IMR-90 (cell line): ENCODE measurements around the gene PKHD1. TPM values are rescaled to one million over a fixed set of nuclear protein-coding genes. Genes with fewer than 3 reads are reported as not detected.

Source experiments
- ATAC-seq: fragments of 200-7000 bp; cut with Tn5 transposase; 2 replicates; pipeline ENCODE4 v1.9.1; 2020; ENCODE audit warnings: low read depth, mild to moderate bottlenecking, moderate library complexity
- BruUV-seq: library from RNA; stranded (reverse); fragments of 400-500 nt; replicated peaks from 2 replicates; lab custom pipeline; 2021; lab: Mats Ljungman, UMichigan
- CTCF ChIA-PET: fragments of 300-600 bp; formaldehyde crosslinking; extraction: SDS; loops from one replicate; lab custom pipeline; 2021; ENCODE audit warnings: antibody characterized with exemption; lab: Yijun Ruan, JAX
- POLR2A ChIA-PET: fragments of 300-600 bp; sonication (Branson Sonifier 250); formaldehyde crosslinking; loops from one replicate; lab custom pipeline; 2022; ENCODE audit warnings: antibody characterized with exemption; ENCODE audit not compliant: unreplicated experiment; lab: Charles Lee
- DNase-seq: peaks from one replicate; pipeline ENCODE4 v3.0.0; 2013
- H2AFZ ChIP-seq: replicated peaks from 2 replicates; pipeline ENCODE3; 2013; ENCODE audit warnings: low read length, mild to moderate bottlenecking; ENCODE audit not compliant: poor library complexity
- H2AK5ac ChIP-seq: 2 replicates; pipeline ENCODE4 v1.6.1; 2013; ENCODE audit warnings: low read depth, low read length, inconsistent platforms
- H2AK9ac ChIP-seq: replicated peaks from 2 replicates; pipeline ENCODE3; 2013; ENCODE audit warnings: mild to moderate bottlenecking, low read depth, low read length, moderate library complexity; ENCODE audit not compliant: poor library complexity
- H2BK120ac ChIP-seq: 2 replicates; pipeline ENCODE4 v1.6.1; 2013; ENCODE audit warnings: low read depth, low read length, inconsistent platforms
- H2BK15ac ChIP-seq: 3 replicates; pipeline ENCODE4 v1.6.1; 2013; ENCODE audit warnings: low read depth, low read length, inconsistent platforms
- H2BK20ac ChIP-seq: 2 replicates; pipeline ENCODE4 v1.6.1; 2013; ENCODE audit warnings: low read depth, mild to moderate bottlenecking, inconsistent platforms, low read length, moderate library complexity
- H2BK5ac ChIP-seq: 2 replicates; pipeline ENCODE4 v1.6.1; 2013; ENCODE audit warnings: mild to moderate bottlenecking, low read depth, low read length, inconsistent platforms; ENCODE audit not compliant: poor library complexity, severe bottlenecking
- H3K14ac ChIP-seq: replicated peaks from 2 replicates; pipeline ENCODE4 v1.6.1; 2013; ENCODE audit warnings: low read depth, low read length, inconsistent platforms
- H3K18ac ChIP-seq: 2 replicates; pipeline ENCODE4 v1.6.1; 2013; ENCODE audit warnings: low read depth, low read length, control low read depth
- H3K23ac ChIP-seq: 2 replicates; pipeline ENCODE4 v1.6.1; 2013; ENCODE audit warnings: low read depth, low read length, inconsistent platforms
- H3K27ac ChIP-seq: 2 replicates; pipeline ENCODE4 v1.5.1; 2013; ENCODE audit warnings: mild to moderate bottlenecking, control low read depth, low read length; ENCODE audit not compliant: insufficient read depth
- H3K27me3 ChIP-seq: 2 replicates; pipeline ENCODE4 v1.6.1; 2013; ENCODE audit warnings: low read length; ENCODE audit not compliant: control insufficient read depth, insufficient read depth
- H3K36me3 ChIP-seq: 2 replicates; pipeline ENCODE4 v1.6.1; 2013; ENCODE audit warnings: low read length, mixed read lengths; ENCODE audit not compliant: control insufficient read depth, insufficient read depth
- H3K4ac ChIP-seq: 2 replicates; pipeline ENCODE4 v1.6.1; 2013; ENCODE audit warnings: low read depth, low read length, inconsistent platforms
- H3K4me1 ChIP-seq: 2 replicates; pipeline ENCODE4 v1.6.1; 2013; ENCODE audit warnings: low read length, mixed read lengths; ENCODE audit not compliant: control insufficient read depth, insufficient read depth
- H3K4me2 ChIP-seq: 2 replicates; pipeline ENCODE4 v1.6.1; 2013; ENCODE audit warnings: low read depth, mild to moderate bottlenecking, control low read depth, low read length, moderate library complexity
- H3K4me3 ChIP-seq: 2 replicates; pipeline ENCODE4 v1.5.1; 2013; ENCODE audit warnings: low read depth, mild to moderate bottlenecking, control low read depth, low read length, moderate library complexity; ENCODE audit not compliant: insufficient read depth
- H3K56ac ChIP-seq: 2 replicates; pipeline ENCODE4 v1.6.1; 2013; ENCODE audit warnings: low read length, inconsistent platforms; ENCODE audit not compliant: insufficient read depth; ENCODE audit errors: extremely low read depth
- H3K79me1 ChIP-seq, 2 experiments: 2 replicates each; pipeline ENCODE4 v1.6.1; 2013; ENCODE audit warnings: low read length in 2 of 2, inconsistent platforms in 1 of 2, low read depth in 1 of 2
- H3K9ac ChIP-seq: 2 replicates; pipeline ENCODE4 v1.6.1; 2013; ENCODE audit warnings: low read depth, low read length, control low read depth
- H3K9me1 ChIP-seq: 2 replicates; pipeline ENCODE4 v1.6.1; 2013; ENCODE audit warnings: low read length, inconsistent platforms; ENCODE audit not compliant: insufficient read depth
- H3K9me3 ChIP-seq: 2 replicates; pipeline ENCODE4 v1.6.1; 2013; ENCODE audit warnings: low read length; ENCODE audit not compliant: control insufficient read depth, insufficient read depth
- H4K20me1 ChIP-seq: 2 replicates; pipeline ENCODE4 v1.6.1; 2013; ENCODE audit warnings: low read length, inconsistent platforms; ENCODE audit not compliant: insufficient read depth
- H4K5ac ChIP-seq: 2 replicates; pipeline ENCODE4 v1.6.1; 2013; ENCODE audit warnings: mild to moderate bottlenecking, low read depth, low read length, control low read depth
- H4K8ac ChIP-seq, 2 experiments: 2 replicates each; pipeline ENCODE4 v1.6.1; 2013; ENCODE audit warnings: low read depth in 2 of 2, low read length in 2 of 2, control low read depth in 1 of 2, inconsistent platforms in 1 of 2
- H4K91ac ChIP-seq: 2 replicates; pipeline ENCODE4 v1.6.1; 2013; ENCODE audit warnings: low read depth, low read length, inconsistent platforms; ENCODE audit not compliant: insufficient read depth
- BHLHE40 ChIP-seq: fragments of 150-350 bp; IDR thresholded peaks from 2 replicates; pipeline ENCODE4 v1.6.1; 2016; ENCODE audit warnings: mild to moderate bottlenecking, low read depth, low read length
- CEBPB ChIP-seq: IDR thresholded peaks from 2 replicates; pipeline ENCODE4 v1.6.1; 2012; ENCODE audit warnings: low read depth, low read length, improper control_type of control experiment
- CHD1 ChIP-seq: IDR thresholded peaks from 2 replicates; pipeline ENCODE4 v1.6.1; 2012; ENCODE audit warnings: low read depth, low read length, improper control_type of control experiment
- CTCF ChIP-seq: conservative IDR thresholded peaks from 2 replicates; pipeline ENCODE4 v1.5.1; 2012; ENCODE audit warnings: mild to moderate bottlenecking, low read depth, low read length, improper control_type of control experiment
- ELK1 ChIP-seq: fragments of 150-350 bp; IDR thresholded peaks from 2 replicates; pipeline ENCODE4 v1.6.1; 2016; ENCODE audit warnings: low read depth, mild to moderate bottlenecking, low read length, moderate library complexity, borderline replicate concordance
- FOS ChIP-seq: fragments of 150-350 bp; IDR thresholded peaks from 2 replicates; pipeline ENCODE4 v1.6.1; 2016; ENCODE audit warnings: low read depth, low read length
- MAFK ChIP-seq: IDR thresholded peaks from 2 replicates; pipeline ENCODE4 v1.6.1; 2012; ENCODE audit warnings: low read depth, low read length, improper control_type of control experiment
- MAZ ChIP-seq: IDR thresholded peaks from 2 replicates; pipeline ENCODE4 v1.6.1; 2012; ENCODE audit warnings: low read depth, mild to moderate bottlenecking, low read length, improper control_type of control experiment, moderate library complexity, borderline replicate concordance
- MXI1 ChIP-seq: IDR thresholded peaks from 2 replicates; pipeline ENCODE4 v1.6.1; 2012; ENCODE audit warnings: low read depth, mild to moderate bottlenecking, low read length, moderate library complexity, borderline replicate concordance
- NFE2L2 ChIP-seq: fragments of 150-350 bp; IDR thresholded peaks from 2 replicates; pipeline ENCODE4 v1.6.1; 2016; ENCODE audit warnings: low read depth, mild to moderate bottlenecking, low read length
- POLR2A ChIP-seq: IDR thresholded peaks from 2 replicates; pipeline ENCODE4 v1.6.1; 2012; ENCODE audit warnings: mild to moderate bottlenecking, low read depth, low read length
- RFX5 ChIP-seq: IDR thresholded peaks from 2 replicates; pipeline ENCODE4 v1.8.0; 2012; ENCODE audit warnings: low read depth, mild to moderate bottlenecking, low read length, moderate library complexity
- SMC3 ChIP-seq: fragments of 150-350 bp; IDR thresholded peaks from 2 replicates; pipeline ENCODE4 v1.6.1; 2016; ENCODE audit warnings: low read depth, mild to moderate bottlenecking, antibody characterized with exemption, low read length, moderate library complexity
- USF2 ChIP-seq: fragments of 150-350 bp; IDR thresholded peaks from 2 replicates; pipeline ENCODE4 v1.6.1; 2017; ENCODE audit warnings: mild to moderate bottlenecking, antibody characterized with exemption, low read length, low read depth
- WGBS, 2 experiments: methylation state at CpG; one replicate each; pipeline versions ENCODE4 v1.1.5 to v1.1.7; 2013; ENCODE audit warnings: missing lambda C conversion rate in 2 of 2; ENCODE audit not compliant: insufficient read length in 1 of 2; ENCODE audit errors: extremely low coverage in 2 of 2; 5-methylcytosine and 5-hydroxymethylcytosine counted together
- dilution Hi-C: fragments of 300-500 bp; cut with HindIII; formaldehyde crosslinking; loops from one replicate; pipeline ENCODE4 v1.14.3; 2018; ENCODE audit warnings: low sequenced_read_pairs; ENCODE audit not compliant: unreplicated experiment
- in situ Hi-C: fragments of 300-500 bp; cut with MboI; formaldehyde crosslinking; loops from 3 replicates; pipeline ENCODE4 v1.14.3; 2019; ENCODE audit warnings: low sequenced_read_pairs, inconsistent platforms, mixed read lengths
- intact Hi-C: fragments of 100-400 bp; cut with micrococcal nuclease; formaldehyde crosslinking; loops from 2 replicates; pipeline ENCODE4 v1.10.0; 2022
- polyA plus RNA-seq, 3 experiments: library from polyadenylated mRNA; depleted of rRNA; stranded (reverse); fragments of >200 nt; gene quantifications; 2 replicates each; pipeline ENCODE4 v1.2.3, GENCODE V29; 2012; ENCODE audit warnings: low replicate concordance in 1 of 3
- total RNA-seq: library from RNA; depleted of rRNA; stranded (reverse); fragments of >200 nt; gene quantifications from 2 replicates; pipeline ENCODE4 v1.2.3, GENCODE V29; 2012

PKHD1 gene
- total and polyA plus RNA-seq, 2 of the 4 experiments (the other 2 are of a cell fraction), result not detected

GRCh38 chr6:51790946-51791345 is 296.5 kb downstream of the PKHD1 start:
- Histone ChIP-seq H2BK15ac (no peak overlapping the region), H3K27ac (no peak overlapping the region), H3K27me3 (no peaks in the 10 kb centered on the region), H2BK5ac (no peak overlapping the region), H2BK120ac (no peak overlapping the region), H3K4me2 (no peak overlapping the region), H3K4me3 (no peak overlapping the region), H2BK20ac (no peak overlapping the region), H4K5ac (no peak overlapping the region), H3K23ac (no peak overlapping the region), H3K18ac (no peak overlapping the region), H3K4ac (no peak overlapping the region), H3K9me3 (no peaks in the 10 kb centered on the region), H4K91ac (no peak overlapping the region), H3K9me1 (no peaks in the 10 kb centered on the region), H3K36me3 (no peaks in the 10 kb centered on the region), H3K9ac (no peak overlapping the region), H3K14ac (no peak overlapping the region), H3K79me1 (no peaks in the 10 kb centered on the region), H4K20me1 (no peaks in the 10 kb centered on the region), H3K4me1 (no peaks in the 10 kb centered on the region), H4K8ac (no peak overlapping the region), H2AK5ac (no peak overlapping the region), H2AK9ac (no peak overlapping the region), H2AFZ (no peak overlapping the region), H3K56ac (no peak overlapping the region)
- dilution Hi-C loops (no loop called here), intact Hi-C loops (no loop called here), in situ Hi-C loops (no loop called here)
- DNase-seq (no peak), ATAC-seq (no peak)
- POLR2A ChIA-PET, result no interaction called here
- WGBS, 2 experiments, result 55% methylated on average over 2 of the region's 5 CpGs; no CpG with 5 or more reads in 1 of the 2 experiments
- BruUV-seq, result no TSS peak
- CTCF ChIA-PET, result no interaction called here
- no peak for TF ChIP-seq USF2
- no peak for TF ChIP-seq MAZ
- TF ChIP-seq ELK1, result no peak
- TF ChIP-seq CTCF, result no peak
- no peak for TF ChIP-seq CEBPB
- TF ChIP-seq MXI1, result no peak
- TF ChIP-seq FOS, result no peak
- no peak for TF ChIP-seq CHD1
- no peak for TF ChIP-seq SMC3
- no peak for TF ChIP-seq BHLHE40
- TF ChIP-seq POLR2A, result no peak
- no peak for TF ChIP-seq NFE2L2
- no peak for TF ChIP-seq MAFK
- no peak for TF ChIP-seq RFX5
